WTC11 (cell line): ENCODE data around the gene OTOS. TPM values are rescaled to one million over a fixed set of nuclear protein-coding genes. Genes with fewer than 3 reads are reported as not detected.

ENCODE experiments used
- ATAC-seq: fragments of 200-7000 bp; cut with Tn5 transposase; 2 replicates; pipeline ENCODE4 v1.10.0; 2021; ENCODE audit warnings: mild to moderate bottlenecking, moderate library complexity
- CTCF ChIA-PET: fragments of 300-600 bp; sonication (Branson Sonifier 250); formaldehyde crosslinking; loops from one replicate; lab custom pipeline; 2021; ENCODE audit warnings: antibody characterized with exemption; lab: Charles Lee
- POLR2A ChIA-PET: fragments of 350-600 bp; sonication (Branson Sonifier 250); formaldehyde crosslinking; loops from one replicate; lab custom pipeline; 2021; ENCODE audit warnings: antibody characterized with exemption; lab: Charles Lee
- DNase-seq: peaks from one replicate; pipeline ENCODE4 v3.0.0; 2021; ENCODE audit warnings: low spot score
- H3K27ac Mint-ChIP-seq: 2 replicates; pipeline ENCODE4 v1.8.0; 2021; ENCODE audit warnings: mixed read lengths
- H3K27me3 Mint-ChIP-seq: 2 replicates; pipeline ENCODE4 v1.8.0; 2021; ENCODE audit warnings: low read depth, mild to moderate bottlenecking, moderate library complexity, mixed read lengths
- H3K36me3 Mint-ChIP-seq: 2 replicates; pipeline ENCODE4 v1.8.0; 2021; ENCODE audit warnings: mixed read lengths
- H3K4me1 Mint-ChIP-seq: 2 replicates; pipeline ENCODE4 v1.8.0; 2022; ENCODE audit warnings: mixed read lengths
- H3K4me3 Mint-ChIP-seq: 2 replicates; pipeline ENCODE4 v1.8.0; 2021; ENCODE audit warnings: mild to moderate bottlenecking, moderate library complexity, mixed read lengths
- H3K9me3 Mint-ChIP-seq: 2 replicates; pipeline ENCODE4 v1.8.0; 2021; ENCODE audit warnings: mixed read lengths
- CREB1 ChIP-seq: sonication (generic); formaldehyde crosslinking; IDR thresholded peaks from 2 replicates; pipeline ENCODE4 v1.8.0; 2023; ENCODE audit warnings: mild to moderate bottlenecking, missing genetic modification reagents
- CREM ChIP-seq: sonication (generic); formaldehyde crosslinking; IDR thresholded peaks from 2 replicates; pipeline ENCODE4 v1.8.1; 2022; ENCODE audit warnings: mild to moderate bottlenecking, missing genetic modification reagents, moderate library complexity
- EMX1 ChIP-seq: fragments of 250-450 bp; sonication (Bioruptor Pico); IDR thresholded peaks from 2 replicates; pipeline ENCODE4 v1.8.0; 2021; ENCODE audit warnings: mild to moderate bottlenecking
- GRHL2 ChIP-seq: fragments of 250-450 bp; sonication (Bioruptor Pico); IDR thresholded peaks from 2 replicates; pipeline ENCODE4 v1.8.0; 2022; ENCODE audit warnings: mild to moderate bottlenecking, moderate library complexity; ENCODE audit not compliant: insufficient replicate concordance, severe bottlenecking
- GTF2I ChIP-seq: fragments of 250-450 bp; sonication (Bioruptor Pico); conservative IDR thresholded peaks from 2 replicates; pipeline ENCODE4 v1.4.0; 2021; ENCODE audit warnings: mild to moderate bottlenecking
- JUN ChIP-seq: sonication (generic); formaldehyde crosslinking; IDR thresholded peaks from 2 replicates; pipeline ENCODE4 v1.8.0; 2023; ENCODE audit warnings: mild to moderate bottlenecking, missing genetic modification reagents
- MYBL2 ChIP-seq: sonication (generic); formaldehyde crosslinking; IDR thresholded peaks from 2 replicates; pipeline ENCODE4 v1.8.1; 2023; ENCODE audit warnings: mild to moderate bottlenecking, moderate library complexity, missing genetic modification reagents
- NFATC4 ChIP-seq: fragments of 250-450 bp; sonication (Bioruptor Pico); IDR thresholded peaks from 2 replicates; pipeline ENCODE4 v1.9.0; 2021; ENCODE audit warnings: mild to moderate bottlenecking
- NR3C1 ChIP-seq: sonication (generic); formaldehyde crosslinking; conservative IDR thresholded peaks from 2 replicates; pipeline ENCODE4 v1.8.1; 2023; ENCODE audit warnings: low read depth, mild to moderate bottlenecking, missing genetic modification reagents
- OVOL2 ChIP-seq: fragments of 250-450 bp; sonication (Bioruptor Pico); IDR thresholded peaks from 2 replicates; pipeline ENCODE4 v1.9.0; 2021; ENCODE audit warnings: mild to moderate bottlenecking, borderline replicate concordance
- PRRX2 ChIP-seq: fragments of 250-450 bp; sonication (Bioruptor Pico); IDR thresholded peaks from 2 replicates; pipeline ENCODE4 v1.8.0; 2021; ENCODE audit warnings: mild to moderate bottlenecking
- RELA ChIP-seq: sonication (generic); formaldehyde crosslinking; IDR thresholded peaks from 2 replicates; pipeline ENCODE4 v1.8.1; 2022; ENCODE audit warnings: missing genetic modification reagents, mild to moderate bottlenecking, borderline replicate concordance
- SMAD3 ChIP-seq: sonication (generic); formaldehyde crosslinking; IDR thresholded peaks from 2 replicates; pipeline ENCODE4 v1.8.0; 2022; ENCODE audit warnings: missing genetic modification reagents, mild to moderate bottlenecking, borderline replicate concordance
- TEAD4 ChIP-seq: sonication (generic); formaldehyde crosslinking; IDR thresholded peaks from 2 replicates; pipeline ENCODE4 v1.8.0; 2022; ENCODE audit warnings: mild to moderate bottlenecking, missing genetic modification reagents
- ZBTB21 ChIP-seq: sonication (generic); formaldehyde crosslinking; IDR thresholded peaks from 2 replicates; pipeline ENCODE4 v1.8.1; 2023; ENCODE audit warnings: mild to moderate bottlenecking, missing genetic modification reagents, borderline replicate concordance
- ZNF121 ChIP-seq: sonication (generic); formaldehyde crosslinking; IDR thresholded peaks from 2 replicates; pipeline ENCODE4 v1.8.0; 2023; ENCODE audit warnings: missing genetic modification reagents
- ZNF232 ChIP-seq: sonication (generic); formaldehyde crosslinking; IDR thresholded peaks from 2 replicates; pipeline ENCODE4 v1.8.0; 2022; ENCODE audit warnings: mild to moderate bottlenecking, missing genetic modification reagents
- total RNA-seq: library from RNA; stranded (reverse); gene quantifications from 3 replicates; pipeline ENCODE4 v1.2.3, GENCODE V29; 2021
- TF ChIP-seq, protein P1 (sequence below): sonication (generic); formaldehyde crosslinking; IDR thresholded peaks from 2 replicates; pipeline ENCODE4 v1.8.0; 2022; ENCODE audit warnings: mild to moderate bottlenecking, missing genetic modification reagents
- TF ChIP-seq, protein P2 (sequence below): sonication (generic); formaldehyde crosslinking; IDR thresholded peaks from 2 replicates; pipeline ENCODE4 v1.8.0; 2022; ENCODE audit warnings: mild to moderate bottlenecking, missing genetic modification reagents
- TF ChIP-seq, protein P3 (sequence below): sonication (generic); formaldehyde crosslinking; IDR thresholded peaks from 2 replicates; pipeline ENCODE4 v1.8.0; 2022; ENCODE audit warnings: mild to moderate bottlenecking, missing genetic modification reagents
- TF ChIP-seq, protein P4 (sequence below): sonication (generic); formaldehyde crosslinking; IDR thresholded peaks from 2 replicates; pipeline ENCODE4 v1.8.0; 2023; ENCODE audit warnings: missing genetic modification reagents
- TF ChIP-seq, protein P5 (sequence below): sonication (generic); formaldehyde crosslinking; IDR thresholded peaks from 2 replicates; pipeline ENCODE4 v1.8.1; 2022; ENCODE audit warnings: low read depth, mild to moderate bottlenecking, moderate library complexity, missing genetic modification reagents, borderline replicate concordance
- TF ChIP-seq, protein P6 (sequence below): sonication (generic); formaldehyde crosslinking; IDR thresholded peaks from 2 replicates; pipeline ENCODE4 v1.8.1; 2023; ENCODE audit warnings: mild to moderate bottlenecking, missing genetic modification reagents, moderate library complexity
- TF ChIP-seq, protein P7 (sequence below): fragments of 250-450 bp; sonication (Bioruptor Pico); IDR thresholded peaks from 2 replicates; pipeline ENCODE4 v1.9.0; 2021; ENCODE audit warnings: moderate library complexity, mild to moderate bottlenecking, inconsistent platforms, borderline replicate concordance

OTOS gene
- total RNA-seq, 1 experiment from 2014 or later = not detected

DNA sequence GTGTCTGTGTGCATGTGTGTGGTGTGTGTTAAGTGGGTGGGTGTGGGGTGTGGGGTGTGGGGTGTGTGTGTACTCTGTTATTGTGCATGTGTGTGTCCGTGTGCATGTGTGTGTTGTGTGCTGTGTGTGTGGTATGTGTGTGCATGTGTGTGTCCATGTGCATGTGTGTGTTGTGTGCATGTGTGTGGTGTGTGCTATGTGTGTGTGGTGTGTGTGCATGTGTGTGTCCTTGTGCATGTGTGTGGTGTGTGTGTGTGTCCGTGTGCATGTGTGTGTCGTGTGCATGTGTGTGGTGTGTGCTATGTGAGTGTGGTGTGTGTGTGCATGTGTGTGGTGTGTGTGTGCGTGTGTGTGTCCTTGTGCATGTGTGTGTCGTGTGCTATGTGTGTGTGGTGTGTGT, 6.9 kb upstream of the OTOS start (continued):
- TF ChIP-seq, protein P1, sequence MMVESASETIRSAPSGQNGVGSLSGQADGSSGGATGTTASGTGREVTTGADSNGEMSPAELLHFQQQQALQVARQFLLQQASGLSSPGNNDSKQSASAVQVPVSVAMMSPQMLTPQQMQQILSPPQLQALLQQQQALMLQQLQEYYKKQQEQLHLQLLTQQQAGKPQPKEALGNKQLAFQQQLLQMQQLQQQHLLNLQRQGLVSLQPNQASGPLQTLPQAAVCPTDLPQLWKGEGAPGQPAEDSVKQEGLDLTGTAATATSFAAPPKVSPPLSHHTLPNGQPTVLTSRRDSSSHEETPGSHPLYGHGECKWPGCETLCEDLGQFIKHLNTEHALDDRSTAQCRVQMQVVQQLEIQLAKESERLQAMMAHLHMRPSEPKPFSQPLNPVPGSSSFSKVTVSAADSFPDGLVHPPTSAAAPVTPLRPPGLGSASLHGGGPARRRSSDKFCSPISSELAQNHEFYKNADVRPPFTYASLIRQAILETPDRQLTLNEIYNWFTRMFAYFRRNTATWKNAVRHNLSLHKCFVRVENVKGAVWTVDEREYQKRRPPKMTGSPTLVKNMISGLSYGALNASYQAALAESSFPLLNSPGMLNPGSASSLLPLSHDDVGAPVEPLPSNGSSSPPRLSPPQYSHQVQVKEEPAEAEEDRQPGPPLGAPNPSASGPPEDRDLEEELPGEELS (CRISPR knock-in tag) = no peak
- TF ChIP-seq PRRX2 (CRISPR knock-in tag) = no peak
- TF ChIP-seq, protein P2, sequence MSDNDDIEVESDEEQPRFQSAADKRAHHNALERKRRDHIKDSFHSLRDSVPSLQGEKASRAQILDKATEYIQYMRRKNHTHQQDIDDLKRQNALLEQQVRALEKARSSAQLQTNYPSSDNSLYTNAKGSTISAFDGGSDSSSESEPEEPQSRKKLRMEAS = no peak
- TF ChIP-seq, protein P3, sequence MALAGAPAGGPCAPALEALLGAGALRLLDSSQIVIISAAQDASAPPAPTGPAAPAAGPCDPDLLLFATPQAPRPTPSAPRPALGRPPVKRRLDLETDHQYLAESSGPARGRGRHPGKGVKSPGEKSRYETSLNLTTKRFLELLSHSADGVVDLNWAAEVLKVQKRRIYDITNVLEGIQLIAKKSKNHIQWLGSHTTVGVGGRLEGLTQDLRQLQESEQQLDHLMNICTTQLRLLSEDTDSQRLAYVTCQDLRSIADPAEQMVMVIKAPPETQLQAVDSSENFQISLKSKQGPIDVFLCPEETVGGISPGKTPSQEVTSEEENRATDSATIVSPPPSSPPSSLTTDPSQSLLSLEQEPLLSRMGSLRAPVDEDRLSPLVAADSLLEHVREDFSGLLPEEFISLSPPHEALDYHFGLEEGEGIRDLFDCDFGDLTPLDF (CRISPR knock-in tag) = no peak
- TF ChIP-seq GTF2I = no peak
- TF ChIP-seq, protein P4, sequence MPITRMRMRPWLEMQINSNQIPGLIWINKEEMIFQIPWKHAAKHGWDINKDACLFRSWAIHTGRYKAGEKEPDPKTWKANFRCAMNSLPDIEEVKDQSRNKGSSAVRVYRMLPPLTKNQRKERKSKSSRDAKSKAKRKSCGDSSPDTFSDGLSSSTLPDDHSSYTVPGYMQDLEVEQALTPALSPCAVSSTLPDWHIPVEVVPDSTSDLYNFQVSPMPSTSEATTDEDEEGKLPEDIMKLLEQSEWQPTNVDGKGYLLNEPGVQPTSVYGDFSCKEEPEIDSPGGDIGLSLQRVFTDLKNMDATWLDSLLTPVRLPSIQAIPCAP (CRISPR knock-in tag) = no peak
- TF ChIP-seq, protein P5, sequence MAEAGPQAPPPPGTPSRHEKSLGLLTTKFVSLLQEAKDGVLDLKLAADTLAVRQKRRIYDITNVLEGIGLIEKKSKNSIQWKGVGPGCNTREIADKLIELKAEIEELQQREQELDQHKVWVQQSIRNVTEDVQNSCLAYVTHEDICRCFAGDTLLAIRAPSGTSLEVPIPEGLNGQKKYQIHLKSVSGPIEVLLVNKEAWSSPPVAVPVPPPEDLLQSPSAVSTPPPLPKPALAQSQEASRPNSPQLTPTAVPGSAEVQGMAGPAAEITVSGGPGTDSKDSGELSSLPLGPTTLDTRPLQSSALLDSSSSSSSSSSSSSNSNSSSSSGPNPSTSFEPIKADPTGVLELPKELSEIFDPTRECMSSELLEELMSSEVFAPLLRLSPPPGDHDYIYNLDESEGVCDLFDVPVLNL (CRISPR knock-in tag) = no peak
- no peak for TF ChIP-seq ZBTB21 (CRISPR knock-in tag)
- TF ChIP-seq OVOL2 (CRISPR knock-in tag) = no peak
- TF ChIP-seq TEAD4 (CRISPR knock-in tag) = no peak
- TF ChIP-seq GRHL2 (CRISPR knock-in tag) = no peak
- TF ChIP-seq, protein P6, sequence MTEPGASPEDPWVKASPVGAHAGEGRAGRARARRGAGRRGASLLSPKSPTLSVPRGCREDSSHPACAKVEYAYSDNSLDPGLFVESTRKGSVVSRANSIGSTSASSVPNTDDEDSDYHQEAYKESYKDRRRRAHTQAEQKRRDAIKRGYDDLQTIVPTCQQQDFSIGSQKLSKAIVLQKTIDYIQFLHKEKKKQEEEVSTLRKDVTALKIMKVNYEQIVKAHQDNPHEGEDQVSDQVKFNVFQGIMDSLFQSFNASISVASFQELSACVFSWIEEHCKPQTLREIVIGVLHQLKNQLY (CRISPR knock-in tag) = no peak
- no peak for TF ChIP-seq MYBL2 (CRISPR knock-in tag)
- no peak for TF ChIP-seq ZNF232 (CRISPR knock-in tag)
- no peak for TF ChIP-seq JUN (CRISPR knock-in tag)

DNA sequence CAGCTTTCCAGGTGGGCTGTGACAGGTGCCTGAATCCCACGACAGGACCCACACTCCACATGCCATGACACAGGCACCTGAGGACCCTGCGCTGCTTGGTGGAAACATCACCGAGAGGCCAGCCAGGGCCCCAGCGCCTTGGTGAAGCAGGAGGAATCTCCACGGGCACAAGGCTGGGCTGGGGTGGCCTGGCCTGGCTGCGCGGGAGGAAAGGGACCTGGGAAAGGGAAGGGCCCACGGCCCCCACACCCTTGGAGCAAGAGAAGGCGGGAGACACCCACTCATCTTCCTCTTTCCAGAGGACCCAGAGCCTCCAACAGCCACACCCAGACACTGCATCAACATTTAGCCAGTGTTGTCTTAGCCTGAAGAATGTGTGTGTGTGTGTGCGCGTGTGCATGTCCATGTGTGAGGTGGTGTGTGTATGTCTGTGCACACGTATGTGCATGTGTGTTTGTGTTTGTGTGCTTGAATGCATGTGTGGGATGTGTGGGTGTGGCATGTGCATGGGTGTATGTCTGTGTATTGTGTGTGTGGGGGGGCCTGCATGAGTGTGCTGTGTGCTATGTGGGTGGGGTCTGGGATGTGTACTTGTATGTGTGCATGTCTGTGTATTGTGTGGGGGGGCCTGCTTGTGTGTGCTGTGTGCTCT, 6.3 kb upstream of the OTOS start:
- ATAC-seq = no peak
- no peak overlapping the region for H3K4me3 Mint-ChIP-seq
- CTCF ChIA-PET = interaction anchor here (5.0 kb wide), 1 partner anchor 81 kb away, joined by 25 read pairs; no protein-coding TSS in a partner anchor

DNA sequence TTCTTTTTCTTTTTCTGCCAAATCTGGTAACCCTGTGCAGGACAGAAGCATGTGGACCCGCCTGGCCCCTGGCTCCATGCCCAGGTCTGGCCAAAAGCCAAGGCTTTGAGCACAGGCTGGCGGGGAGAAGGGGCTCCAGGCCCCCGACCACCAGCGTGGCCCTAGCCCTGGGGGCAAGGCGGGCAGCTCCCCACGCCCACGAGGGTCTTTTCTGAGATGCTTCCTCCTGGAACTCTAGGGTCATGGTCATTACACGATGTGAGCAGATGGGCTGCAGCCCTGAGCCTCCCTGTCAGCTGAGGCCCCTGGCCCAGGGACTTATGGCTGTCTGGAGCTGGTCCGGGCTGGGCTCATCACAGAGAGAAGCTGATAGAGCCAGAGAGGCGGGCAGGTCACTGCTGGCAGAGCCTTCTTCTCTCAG, 5.7 kb upstream of the OTOS start:
- no peaks in the 10 kb centered on the region for H3K4me1 Mint-ChIP-seq
- POLR2A ChIA-PET = no interaction called here
- DNase-seq = no peak
- H3K36me3 Mint-ChIP-seq = no peaks in the 10 kb centered on the region
- H3K27me3 Mint-ChIP-seq = no peaks in the 10 kb centered on the region
- no peak for ATAC-seq
- H3K9me3 Mint-ChIP-seq = peaks cover 10% of the 10 kb centered on the region
- no peak overlapping the region for H3K27ac Mint-ChIP-seq
- no peak overlapping the region for H3K4me3 Mint-ChIP-seq
- CTCF ChIA-PET = interaction anchor here (3.6 to 5.0 kb wide), 2 partner anchors 80 to 86 kb away, joined by 25 to 84 read pairs; no protein-coding TSS in a partner anchor
- TF ChIP-seq, protein P1 (CRISPR knock-in tag) = no peak
- TF ChIP-seq, protein P4 (CRISPR knock-in tag) = no peak
- TF ChIP-seq, protein P7, sequence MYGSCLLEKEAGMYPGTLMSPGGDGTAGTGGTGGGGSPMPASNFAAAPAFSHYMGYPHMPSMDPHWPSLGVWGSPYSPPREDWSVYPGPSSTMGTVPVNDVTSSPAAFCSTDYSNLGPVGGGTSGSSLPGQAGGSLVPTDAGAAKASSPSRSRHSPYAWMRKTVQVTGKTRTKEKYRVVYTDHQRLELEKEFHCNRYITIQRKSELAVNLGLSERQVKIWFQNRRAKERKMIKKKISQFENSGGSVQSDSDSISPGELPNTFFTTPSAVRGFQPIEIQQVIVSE (CRISPR knock-in tag) = no peak

More for the DNA sequence above, 6.3 kb upstream of the OTOS start:
- no peak for DNase-seq
- no peak overlapping the region for H3K27ac Mint-ChIP-seq
- H3K36me3 Mint-ChIP-seq = no peaks in the 10 kb centered on the region
- peaks cover 10% of the 10 kb centered on the region for H3K9me3 Mint-ChIP-seq
- TF ChIP-seq RELA (CRISPR knock-in tag) (no peak), SMAD3 (CRISPR knock-in tag) (no peak), CREB1 (CRISPR knock-in tag) (no peak), CREM (CRISPR knock-in tag) (no peak), NFATC4 (CRISPR knock-in tag) (no peak), EMX1 (CRISPR knock-in tag) (no peak), NR3C1 (CRISPR knock-in tag) (no peak), ZNF121 (CRISPR knock-in tag) (no peak)
- no peaks in the 10 kb centered on the region for H3K4me1 Mint-ChIP-seq
- POLR2A ChIA-PET = no interaction called here
- no peaks in the 10 kb centered on the region for H3K27me3 Mint-ChIP-seq
